Stimulated activated CD8-positive, alpha-beta memory T cell treated with anti-CD3 and anti-CD28 coated beads, Interleukin-15, amount 100 ng/mL, for 1 hour (primary cell): Measurements from ENCODE around the gene TOP1.

Source experiments
- DNase-seq: peaks from one replicate; pipeline ENCODE4 v3.0.0-alpha.2; 2020; ENCODE audit warnings: low read depth

The TOP1 gene

DNA sequence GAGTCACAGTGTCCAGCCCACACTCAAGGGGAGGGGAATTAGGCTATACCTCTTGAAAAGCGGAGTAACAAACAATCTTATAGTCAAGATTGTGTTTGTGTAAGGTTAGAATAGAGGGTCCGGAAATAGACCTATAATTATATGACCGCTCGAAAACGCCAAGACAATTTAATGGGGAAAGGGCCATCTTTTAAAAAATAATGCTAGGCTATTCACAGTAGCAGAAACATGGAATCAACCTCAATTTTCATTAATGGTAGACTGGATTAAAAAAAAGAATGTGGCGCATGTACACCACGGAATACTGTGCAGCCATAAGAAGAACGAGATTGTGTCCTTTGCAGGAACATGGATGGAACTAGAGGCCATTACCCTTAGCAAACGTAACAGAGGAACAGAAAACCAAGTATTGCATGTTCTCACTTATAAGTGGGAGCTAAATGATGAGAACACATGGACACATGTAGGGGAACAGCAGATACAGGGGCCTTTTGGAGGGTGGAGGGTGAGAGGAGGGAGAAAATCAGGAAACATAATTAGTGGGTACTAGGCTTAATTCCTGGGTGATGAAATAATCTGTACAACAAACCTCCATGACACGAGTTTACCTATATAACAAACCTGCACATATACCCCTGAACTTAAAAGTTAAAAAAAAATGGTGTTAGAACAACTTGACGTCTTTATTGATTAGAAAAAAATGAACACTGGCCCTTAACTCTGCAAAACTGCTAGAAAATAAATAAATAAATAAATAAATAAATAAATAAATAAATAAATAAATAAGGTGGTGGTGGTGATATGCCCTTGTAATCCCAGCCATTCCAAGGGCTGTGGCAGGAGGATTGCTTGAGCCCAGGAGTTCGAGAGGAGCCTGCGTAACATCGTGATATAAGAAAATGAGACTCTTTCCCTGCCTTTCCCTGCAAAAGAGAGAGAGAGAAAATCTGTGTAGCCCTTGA lies 30.3 kb downstream of the TOP1 start:
- DNase-seq = no peak

DNA sequence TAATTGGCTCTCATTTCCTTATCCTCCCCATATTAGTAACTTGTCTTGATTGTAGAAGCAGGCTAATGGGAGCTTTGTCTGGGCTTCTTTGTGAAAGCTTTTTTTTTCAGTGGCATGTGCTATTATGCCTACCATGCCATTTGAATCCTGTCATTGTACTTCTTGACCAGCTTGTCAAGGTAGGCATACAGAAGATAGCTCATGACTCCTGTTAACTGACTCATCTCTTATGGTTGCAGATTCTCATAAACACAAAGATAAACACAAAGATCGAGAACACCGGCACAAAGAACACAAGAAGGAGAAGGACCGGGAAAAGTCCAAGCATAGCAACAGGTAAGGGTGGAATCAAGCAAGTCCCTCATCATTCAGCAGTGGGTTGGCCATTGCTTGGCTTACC lies 32.5 kb downstream of the TOP1 start:
- DNase-seq = no peak

DNA sequence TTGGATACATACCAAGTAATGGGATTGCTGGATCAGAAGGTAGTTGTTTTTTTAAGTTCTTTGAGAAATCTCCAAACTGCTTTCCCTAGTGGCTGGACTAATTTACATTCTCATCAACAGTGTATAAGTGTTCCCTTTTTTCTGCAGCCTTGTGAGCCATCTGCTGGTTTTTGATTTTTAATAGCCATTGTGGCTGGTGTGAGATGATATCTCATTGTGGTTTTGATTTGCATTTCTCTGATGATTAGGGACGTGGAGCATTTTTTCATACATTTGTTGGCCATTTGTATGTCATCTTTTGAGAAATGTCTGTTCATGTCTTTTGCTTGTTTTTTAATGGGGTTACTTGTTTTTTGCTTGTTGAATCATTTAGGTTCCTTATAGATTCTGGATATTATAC lies 34.8 kb downstream of the TOP1 start:
- DNase-seq = no peak

DNA sequence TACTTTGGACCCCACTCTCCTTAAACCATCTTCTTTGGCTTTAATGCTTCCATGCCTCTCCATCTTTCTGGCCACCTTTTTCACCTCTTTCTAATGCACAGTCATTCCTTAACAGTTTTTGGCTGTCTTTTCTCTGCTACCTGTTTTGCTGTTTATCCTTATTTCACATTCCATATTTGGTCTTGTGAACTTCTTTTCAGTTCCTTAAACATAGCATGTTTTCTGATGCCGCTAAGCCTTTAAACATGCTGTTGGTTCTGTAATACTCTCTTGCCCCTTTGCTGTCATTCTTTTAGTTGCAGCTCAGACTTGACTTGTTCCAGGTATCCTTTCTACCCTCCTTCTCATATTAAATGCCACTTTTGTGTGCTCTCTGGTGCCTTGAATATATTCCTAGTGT lies 35.8 kb downstream of the TOP1 start:
- no peak for DNase-seq

DNA sequence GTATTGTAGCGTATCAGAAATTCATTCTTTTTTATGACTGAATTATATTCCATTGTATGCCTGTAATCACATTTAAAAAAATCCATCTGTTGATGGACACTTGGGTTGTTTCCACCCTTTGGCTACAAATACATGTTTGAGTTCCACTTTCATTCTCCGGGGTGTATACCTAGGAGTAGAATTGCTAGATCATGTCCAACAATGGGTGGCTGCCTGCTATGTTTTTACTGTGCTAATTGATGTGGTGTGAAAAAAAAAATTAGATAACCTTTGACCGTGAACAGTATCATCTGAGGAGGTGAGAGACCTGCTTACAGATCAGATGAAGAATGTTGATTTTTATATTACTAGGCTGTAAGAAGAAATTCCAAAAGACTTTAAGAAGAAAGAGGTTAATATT lies 37.1 kb downstream of the TOP1 start:
- no peak for DNase-seq

- no peak for DNase-seq
These were observed 40.2 kb downstream of the TOP1 start for GRCh38 chr20:41068806-41069205.

DNA sequence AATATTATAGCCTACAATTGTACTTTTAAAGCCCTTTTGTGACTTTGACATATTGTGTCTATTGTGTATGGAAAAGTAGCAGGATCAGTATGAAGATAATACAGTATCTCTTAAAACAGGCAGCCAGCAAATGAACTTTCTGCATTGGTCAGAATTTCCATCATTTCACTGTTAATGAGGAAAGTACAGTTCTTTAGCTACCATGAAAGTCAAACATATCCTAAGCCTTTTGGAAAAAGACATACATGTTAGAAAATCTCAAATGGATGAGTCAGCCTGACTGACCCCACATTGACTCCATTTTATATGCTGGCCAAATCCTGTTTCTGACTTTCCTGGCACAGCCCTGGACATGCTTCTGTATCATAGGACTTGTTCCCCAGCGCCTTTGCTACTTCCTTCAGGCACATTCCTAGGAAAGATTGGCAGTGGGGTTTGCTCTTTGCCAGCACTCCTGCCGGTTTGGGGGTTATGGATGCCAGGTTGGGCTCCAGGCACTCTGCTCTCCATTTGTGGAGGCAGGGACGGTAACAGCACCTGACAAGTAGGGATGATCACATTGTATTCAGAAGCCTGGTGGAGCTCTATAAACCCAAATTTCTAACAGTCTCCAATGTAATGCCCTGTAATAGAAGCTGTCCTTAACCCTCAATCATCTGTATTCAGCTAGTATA lies 43.7 kb downstream of the TOP1 start:
- DNase-seq = no peak

DNA sequence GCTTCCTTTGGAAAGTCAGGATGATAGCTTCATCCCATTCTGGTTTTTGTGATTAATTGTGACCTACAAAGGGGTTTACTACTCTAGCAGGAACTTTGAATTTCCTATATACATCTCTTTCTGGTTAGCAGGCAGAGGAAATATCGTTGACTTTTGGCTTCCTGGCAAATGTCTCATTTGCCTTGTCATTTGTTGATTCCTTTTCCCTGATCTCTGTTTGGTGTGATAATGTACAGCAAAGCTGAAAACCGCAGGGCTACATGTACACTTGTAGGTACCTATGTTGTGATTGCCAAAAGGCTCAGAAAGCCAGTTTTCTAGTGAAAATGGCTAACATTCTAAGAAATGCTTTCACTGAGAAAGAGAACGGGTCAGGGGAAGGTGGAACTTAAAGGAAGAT lies 44.3 kb downstream of the TOP1 start:
- DNase-seq = no peak

- DNase-seq = no peak
These were observed 45.8 kb downstream of the TOP1 start for GRCh38 chr20:41074441-41074840.

DNA sequence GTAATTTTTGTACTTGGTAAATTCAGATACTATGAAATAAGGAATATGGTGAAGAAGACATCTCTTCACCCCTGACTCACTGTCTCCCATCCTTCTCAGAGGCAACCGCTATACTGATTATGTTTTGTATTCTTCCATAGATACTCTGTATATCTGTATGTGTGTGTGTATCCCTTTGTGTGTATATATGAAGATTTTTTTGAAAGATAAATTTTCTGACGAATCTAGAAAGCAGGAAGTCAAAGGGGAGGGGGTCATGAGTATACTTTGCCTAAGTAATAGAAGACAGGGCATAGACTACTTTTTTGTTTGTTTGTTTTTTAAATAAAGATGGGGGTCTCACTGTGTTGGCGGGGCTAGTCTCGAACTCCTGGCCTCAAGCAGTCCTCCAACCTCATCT lies 48.2 kb downstream of the TOP1 start:
- no peak for DNase-seq

DNA sequence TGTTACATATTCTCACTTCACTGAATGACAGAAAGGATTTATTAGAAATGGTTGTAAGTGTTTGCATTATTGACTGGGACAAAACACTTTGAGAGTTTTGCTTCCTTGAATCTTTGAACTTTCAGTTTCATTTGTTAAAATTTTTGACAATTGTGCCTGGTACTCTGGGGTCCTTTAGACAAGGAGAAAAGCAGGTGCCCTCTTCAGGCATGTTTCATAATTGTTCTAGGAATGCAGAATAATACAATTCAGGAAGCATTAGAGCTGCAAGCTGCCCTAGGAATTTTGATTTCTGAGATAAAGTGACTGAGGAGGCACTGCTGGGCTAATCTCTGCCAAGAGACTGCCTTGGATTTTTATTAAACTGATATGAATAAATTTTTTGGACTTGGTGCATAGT lies 49.7 kb downstream of the TOP1 start:
- no peak for DNase-seq

GRCh38 chr20:41079066-41079465 lies 50.4 kb downstream of the TOP1 start:
- DNase-seq = no peak

- DNase-seq = no peak
These were observed 52.2 kb downstream of the TOP1 start for GRCh38 chr20:41080866-41081265.

DNA sequence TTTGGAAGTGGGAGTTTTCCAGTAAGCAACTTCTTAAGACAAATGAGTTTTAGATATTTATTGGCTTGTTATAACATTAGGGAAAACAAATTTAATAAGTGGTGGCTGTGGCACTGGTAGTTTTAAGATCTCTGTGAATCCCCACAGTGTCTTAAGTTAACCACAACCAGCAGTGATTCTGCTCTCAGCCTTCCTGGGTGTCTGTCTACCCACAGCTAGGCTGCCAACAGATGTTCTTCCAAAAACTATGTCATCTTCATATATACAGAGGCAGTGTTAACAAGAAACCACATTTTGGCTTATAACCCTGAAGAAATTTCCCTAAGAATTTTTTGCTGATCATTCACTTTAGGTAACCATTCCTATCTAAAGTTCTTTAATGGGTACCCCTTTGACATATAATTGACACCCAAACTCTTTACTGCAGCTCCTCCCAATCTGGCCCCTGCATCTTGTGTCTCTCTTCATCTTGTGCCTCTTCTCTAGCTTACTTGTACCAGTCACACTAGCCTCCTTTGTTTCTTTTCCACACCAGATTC lies 52.7 kb downstream of the TOP1 start:
- DNase-seq = no peak

DNA sequence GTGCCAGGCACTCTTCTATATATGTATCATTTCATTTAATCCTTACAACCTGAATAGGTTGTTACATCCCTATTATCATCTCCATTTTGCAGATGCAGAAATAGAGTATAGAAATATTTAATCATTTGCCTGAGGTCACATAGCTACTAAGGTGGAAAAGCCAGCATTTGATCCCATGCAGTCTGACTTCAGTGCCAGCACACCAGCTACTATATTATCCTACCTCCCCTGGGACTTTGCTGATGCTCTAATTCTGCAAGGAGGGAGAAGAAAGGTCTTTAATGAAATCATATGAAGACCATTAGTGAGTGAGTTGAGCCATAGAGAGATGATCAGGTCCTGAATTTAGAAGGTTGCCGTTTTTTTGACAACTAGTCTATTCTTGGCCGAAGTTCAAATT lies 53.7 kb downstream of the TOP1 start:
- no peak for DNase-seq

- DNase-seq = no peak
These were observed 57.0 kb downstream of the TOP1 start for GRCh38 chr20:41085606-41086005.

- DNase-seq = no peak
These were observed 58.0 kb downstream of the TOP1 start for GRCh38 chr20:41086402-41087324.

DNA sequence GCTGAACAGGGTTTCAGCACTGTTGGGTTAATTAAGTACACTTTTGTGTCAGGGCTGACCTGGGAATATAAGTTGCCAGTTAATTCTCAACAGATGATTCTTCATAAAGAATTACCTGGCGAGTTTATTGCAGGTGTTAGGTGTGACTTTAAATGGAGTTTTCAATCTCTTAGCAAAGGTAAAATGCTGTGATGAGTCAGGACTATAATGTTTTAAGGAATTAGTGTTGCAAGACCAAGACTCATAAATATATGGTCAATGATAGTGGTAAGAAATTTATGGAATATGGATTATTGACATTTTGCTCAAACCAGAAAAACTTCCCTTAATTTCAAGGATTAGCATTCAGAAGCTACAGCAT lies 58.7 kb downstream of the TOP1 start:
- DNase-seq = no peak

DNA sequence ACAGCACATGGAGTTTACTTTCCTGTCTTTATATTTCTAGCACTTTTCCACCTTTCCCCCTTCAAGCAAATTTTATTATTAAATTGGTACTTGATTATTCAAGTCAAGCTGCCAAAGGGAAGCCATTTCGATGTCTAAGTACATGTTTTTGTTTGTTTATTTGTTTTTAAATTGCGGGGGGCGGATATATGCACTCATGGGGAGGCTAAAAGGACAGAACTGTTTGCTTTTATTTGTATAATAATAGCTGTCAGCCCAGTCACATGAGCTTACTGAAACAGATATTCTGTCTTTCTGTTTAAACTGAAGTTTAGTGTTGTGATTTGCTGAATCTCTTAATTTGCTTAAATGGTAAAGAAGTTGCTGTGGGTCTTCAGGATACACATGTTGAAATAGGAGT lies 59.2 kb downstream of the TOP1 start:
- no peak for DNase-seq

DNA sequence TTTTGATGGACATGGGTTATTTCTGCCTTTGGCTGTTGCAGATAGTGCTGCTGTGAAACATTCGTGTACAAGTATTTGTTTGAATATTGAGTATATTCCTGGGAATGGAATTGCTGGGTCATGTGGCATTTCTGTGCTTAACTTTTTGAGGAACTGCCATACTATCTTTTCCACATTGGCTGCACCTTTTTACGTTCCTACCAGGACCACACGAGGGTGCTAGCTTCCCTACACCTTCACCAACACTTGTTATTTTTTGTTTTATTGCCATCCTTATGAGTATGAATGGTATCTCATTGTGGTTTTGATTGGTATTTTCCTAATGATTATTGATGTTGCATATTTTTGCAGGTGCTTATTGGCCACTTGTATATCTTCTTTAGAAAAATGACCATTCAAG lies 60.9 kb downstream of the TOP1 start:
- no peak for DNase-seq

DNA sequence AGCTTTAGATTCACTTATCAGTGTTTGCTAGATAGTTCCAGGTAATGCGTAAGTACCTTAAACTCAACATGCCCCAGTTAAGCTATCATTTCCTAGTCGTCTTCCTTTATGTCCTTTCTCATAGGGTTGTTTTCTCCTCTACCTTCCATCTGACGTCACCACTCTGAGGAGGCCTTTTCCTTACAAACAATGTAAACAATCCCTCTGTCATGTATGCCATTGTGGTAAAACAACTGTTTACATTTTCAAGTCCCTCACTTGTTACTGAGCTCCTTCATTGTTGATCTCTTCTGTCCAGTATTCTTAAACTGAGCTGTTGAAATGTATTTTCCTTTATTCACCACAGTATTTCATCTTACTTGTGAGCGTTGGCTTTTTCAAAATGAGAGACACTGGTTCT lies 63.3 kb downstream of the TOP1 start:
- no peak for DNase-seq

- DNase-seq = no peak
These were observed 65.9 kb downstream of the TOP1 start for GRCh38 chr20:41094353-41095055.
